Measurements from ENCODE around the gene SGMS1. TPM values are rescaled to one million over a fixed set of nuclear protein-coding genes. Genes with fewer than 3 reads are reported as not detected.
"Not testable (repeated sequence)": the region's sequence is repeated elsewhere in the genome, so short reads cannot be mapped to it uniquely, and the experiment has no call there.

The SGMS1 gene
- total RNA-seq, 4 donors from 2014 or later: 28.3 to 44.5 (median 41.7) TPM

GRCh38 chr10:50453940-50454339 lies 169.8 kb downstream of the SGMS1 start:
- Histone ChIP-seq H3K4me3 (no peak overlapping the region), H3K4me1 (peaks cover 0 to 4% (median 0%) of the 10 kb centered on the region in 4 donors), H3K9me3 (no peaks in the 10 kb centered on the region), H3K27me3 (no peaks in the 10 kb centered on the region), H3K36me3 (no peaks in the 10 kb centered on the region), H3K27ac (no peak overlapping the region)
- no peak for DNase-seq
- in situ Hi-C loops (cut with MboI; ENCODE audit: low pct_ligation_motif_present in 1 of 4, low pct_unique_long_range_greater_than_20kb in 1 of 4, low sequenced_read_pairs in 3 of 4): no loop called here
- intact Hi-C loops (cut with DNase I; ENCODE audit: low total_unique reads): no loop called here
- WGBS, 2 donors (ENCODE audit: low coverage in 1 of 2): 50 to 68% methylated on average over 1 of the region's 1 CpG
- TF ChIP-seq EP300 (IDR thresholded peaks at IDR 0.05; ENCODE audit: low read depth) (no peak), POLR2AphosphoS5 (IDR thresholded peaks at IDR 0.05) (no peak), POLR2A (IDR thresholded peaks at IDR 0.05) (no peak)
- TF ChIP-seq, protein P1, sequence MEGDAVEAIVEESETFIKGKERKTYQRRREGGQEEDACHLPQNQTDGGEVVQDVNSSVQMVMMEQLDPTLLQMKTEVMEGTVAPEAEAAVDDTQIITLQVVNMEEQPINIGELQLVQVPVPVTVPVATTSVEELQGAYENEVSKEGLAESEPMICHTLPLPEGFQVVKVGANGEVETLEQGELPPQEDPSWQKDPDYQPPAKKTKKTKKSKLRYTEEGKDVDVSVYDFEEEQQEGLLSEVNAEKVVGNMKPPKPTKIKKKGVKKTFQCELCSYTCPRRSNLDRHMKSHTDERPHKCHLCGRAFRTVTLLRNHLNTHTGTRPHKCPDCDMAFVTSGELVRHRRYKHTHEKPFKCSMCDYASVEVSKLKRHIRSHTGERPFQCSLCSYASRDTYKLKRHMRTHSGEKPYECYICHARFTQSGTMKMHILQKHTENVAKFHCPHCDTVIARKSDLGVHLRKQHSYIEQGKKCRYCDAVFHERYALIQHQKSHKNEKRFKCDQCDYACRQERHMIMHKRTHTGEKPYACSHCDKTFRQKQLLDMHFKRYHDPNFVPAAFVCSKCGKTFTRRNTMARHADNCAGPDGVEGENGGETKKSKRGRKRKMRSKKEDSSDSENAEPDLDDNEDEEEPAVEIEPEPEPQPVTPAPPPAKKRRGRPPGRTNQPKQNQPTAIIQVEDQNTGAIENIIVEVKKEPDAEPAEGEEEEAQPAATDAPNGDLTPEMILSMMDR (IDR thresholded peaks at IDR 0.05): no peak

DNA sequence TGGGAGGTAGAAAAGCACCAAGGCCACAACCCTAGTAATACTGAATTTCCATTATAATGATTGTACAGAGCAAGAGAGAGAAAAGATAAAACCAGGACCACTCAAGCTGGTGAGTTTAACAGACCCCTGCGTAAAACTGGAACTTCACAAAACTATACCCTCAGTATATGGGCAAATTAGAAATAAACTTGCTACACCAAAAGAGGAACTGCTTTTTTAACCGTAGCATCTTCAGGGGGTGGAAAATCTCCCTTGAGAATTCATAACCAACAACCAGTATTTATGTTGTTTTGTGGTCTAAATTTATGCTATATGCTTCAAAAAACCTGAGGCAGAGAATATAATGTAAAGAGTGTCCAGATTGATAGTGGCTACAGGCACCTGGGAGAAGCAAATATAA lies 171.2 kb downstream of the SGMS1 start:
- no peak for DNase-seq
- no peaks in the 10 kb centered on the region for H3K27me3 ChIP-seq
- no peak overlapping the region for H3K4me3 ChIP-seq
- in situ Hi-C loops (cut with MboI; ENCODE audit: low pct_ligation_motif_present in 1 of 4, low pct_unique_long_range_greater_than_20kb in 1 of 4, low sequenced_read_pairs in 3 of 4): no loop called here
- no peak overlapping the region for H3K27ac ChIP-seq
- WGBS, 2 donors (ENCODE audit: low coverage in 1 of 2): 79 to 87% methylated on average over 2 of the region's 2 CpGs
- no peaks in the 10 kb centered on the region for H3K9me3 ChIP-seq
- intact Hi-C loops (cut with DNase I; ENCODE audit: low total_unique reads): no loop called here
- H3K36me3 ChIP-seq: no peaks in the 10 kb centered on the region
- H3K4me1 ChIP-seq: peaks cover 0 to 4% (median 0%) of the 10 kb centered on the region in 4 donors
- TF ChIP-seq POLR2A (IDR thresholded peaks at IDR 0.05): no peak
- no peak for TF ChIP-seq EP300 (IDR thresholded peaks at IDR 0.05; ENCODE audit: low read depth)
- TF ChIP-seq, protein P1 (IDR thresholded peaks at IDR 0.05): no peak
- no peak for TF ChIP-seq POLR2AphosphoS5 (IDR thresholded peaks at IDR 0.05)

DNA sequence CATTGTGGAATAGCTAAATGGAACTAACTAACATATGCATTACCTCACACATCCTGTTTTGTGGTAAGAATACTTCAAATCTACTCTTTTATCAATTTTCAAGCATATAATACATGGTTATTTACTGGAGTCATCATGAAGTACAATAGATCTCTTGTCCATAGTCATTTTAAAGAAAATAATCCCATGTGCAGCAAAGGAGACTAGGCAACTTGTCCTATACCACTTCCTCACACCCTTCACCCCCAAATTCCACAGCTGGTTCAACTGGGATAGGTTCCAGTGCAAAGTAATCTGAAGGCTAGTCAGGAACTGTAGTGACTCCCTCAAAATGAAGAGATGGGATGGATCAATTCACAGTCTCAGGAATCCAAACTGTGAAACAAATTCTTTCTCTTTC lies 176.1 kb downstream of the SGMS1 start:
- no peak overlapping the region for H3K4me3 ChIP-seq
- no peak overlapping the region for H3K27ac ChIP-seq
- peaks cover 0 to 4% (median 0%) of the 10 kb centered on the region in 4 donors for H3K4me1 ChIP-seq
- H3K9me3 ChIP-seq: no peaks in the 10 kb centered on the region
- intact Hi-C loops (cut with DNase I; ENCODE audit: low total_unique reads) (no loop called here), in situ Hi-C loops (cut with MboI; ENCODE audit: low pct_ligation_motif_present in 1 of 4, low pct_unique_long_range_greater_than_20kb in 1 of 4, low sequenced_read_pairs in 3 of 4) (no loop called here)
- no peak for DNase-seq
- H3K36me3 ChIP-seq: no peaks in the 10 kb centered on the region
- TF ChIP-seq POLR2AphosphoS5 (IDR thresholded peaks at IDR 0.05) (no peak), POLR2A (IDR thresholded peaks at IDR 0.05) (no peak), EP300 (IDR thresholded peaks at IDR 0.05; ENCODE audit: low read depth) (no peak)
- TF ChIP-seq, protein P1 (IDR thresholded peaks at IDR 0.05): no peak
- H3K27me3 ChIP-seq: no peaks in the 10 kb centered on the region

DNA sequence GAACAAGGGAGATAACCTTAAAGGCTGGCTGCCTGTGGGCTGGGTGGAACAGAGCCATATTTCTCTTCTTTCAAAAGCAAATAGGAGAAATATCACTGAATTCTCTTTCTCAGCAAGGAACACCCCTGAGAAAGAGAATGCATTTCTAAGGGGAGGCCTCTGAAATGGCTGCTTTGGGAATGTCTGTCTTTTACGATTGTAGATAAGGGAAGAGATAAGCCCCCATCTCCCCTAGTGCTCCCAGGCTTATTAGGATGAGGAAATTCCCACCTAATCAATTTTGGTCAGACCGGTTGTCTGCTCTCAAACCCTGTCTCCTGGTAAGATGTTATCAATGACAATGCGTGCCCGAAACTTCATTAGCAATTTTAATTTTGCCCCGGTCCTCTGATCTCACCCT lies 178.0 kb downstream of the SGMS1 start:
- H3K9me3 ChIP-seq; H3K4me3 ChIP-seq; H3K27me3 ChIP-seq; intact Hi-C loops (cut with DNase I; ENCODE audit: low total_unique reads); DNase-seq; H3K36me3 ChIP-seq; in situ Hi-C loops (cut with MboI; ENCODE audit: low pct_ligation_motif_present in 1 of 4, low pct_unique_long_range_greater_than_20kb in 1 of 4, low sequenced_read_pairs in 3 of 4); H3K4me1 ChIP-seq; H3K27ac ChIP-seq: not testable (repeated sequence)
- 79 to 97% methylated on average over 5 of the region's 5 CpGs for WGBS, 2 donors (ENCODE audit: low coverage in 1 of 2)

DNA sequence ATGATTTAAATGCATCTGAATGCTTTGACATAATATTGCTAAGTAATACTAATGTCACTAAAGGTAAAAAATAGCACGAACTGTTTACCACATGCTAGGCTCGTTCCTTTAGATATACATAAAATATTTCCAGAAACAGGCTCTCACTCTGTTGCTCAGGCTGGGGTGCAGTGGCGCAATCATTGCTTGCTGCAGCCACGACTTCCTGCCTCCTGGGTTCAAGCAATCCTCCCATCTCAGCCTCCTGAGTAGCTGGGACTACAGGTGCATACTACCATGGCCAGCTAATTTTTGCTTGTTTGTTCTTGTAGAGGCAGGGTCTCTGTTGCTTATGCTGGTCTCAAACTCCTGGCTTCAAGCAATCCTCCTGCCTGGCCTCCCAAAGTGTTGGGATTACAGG lies 183.3 kb downstream of the SGMS1 start:
- Histone ChIP-seq H3K27ac (no peak overlapping the region), H3K9me3 (no peaks in the 10 kb centered on the region), H3K4me3 (no peak overlapping the region), H3K36me3 (no peaks in the 10 kb centered on the region), H3K4me1 (peaks cover 0 to 3% (median 0%) of the 10 kb centered on the region in 4 donors), H3K27me3 (no peaks in the 10 kb centered on the region)
- no peak for TF ChIP-seq EP300 (IDR thresholded peaks at IDR 0.05; ENCODE audit: low read depth)
- no peak for TF ChIP-seq POLR2A (IDR thresholded peaks at IDR 0.05)
- no peak for TF ChIP-seq POLR2AphosphoS5 (IDR thresholded peaks at IDR 0.05)
- TF ChIP-seq, protein P1 (IDR thresholded peaks at IDR 0.05): no peak
- DNase-seq: no peak
- WGBS, 2 donors (ENCODE audit: low coverage in 1 of 2): 89 to 92% methylated on average over 4 of the region's 4 CpGs
- intact Hi-C loops (cut with DNase I; ENCODE audit: low total_unique reads) (no loop called here), in situ Hi-C loops (cut with MboI; ENCODE audit: low pct_ligation_motif_present in 1 of 4, low pct_unique_long_range_greater_than_20kb in 1 of 4, low sequenced_read_pairs in 3 of 4) (no loop called here)

Data from transverse colon (tissue), 4 donors.